Measurements from ENCODE around the gene ARRB2. TPM values are rescaled to one million over a fixed set of nuclear protein-coding genes. Genes with fewer than 3 reads are reported as not detected.

The ARRB2 gene
- total RNA-seq, 1 donor from 2014 or later = 28.0 TPM

DNA sequence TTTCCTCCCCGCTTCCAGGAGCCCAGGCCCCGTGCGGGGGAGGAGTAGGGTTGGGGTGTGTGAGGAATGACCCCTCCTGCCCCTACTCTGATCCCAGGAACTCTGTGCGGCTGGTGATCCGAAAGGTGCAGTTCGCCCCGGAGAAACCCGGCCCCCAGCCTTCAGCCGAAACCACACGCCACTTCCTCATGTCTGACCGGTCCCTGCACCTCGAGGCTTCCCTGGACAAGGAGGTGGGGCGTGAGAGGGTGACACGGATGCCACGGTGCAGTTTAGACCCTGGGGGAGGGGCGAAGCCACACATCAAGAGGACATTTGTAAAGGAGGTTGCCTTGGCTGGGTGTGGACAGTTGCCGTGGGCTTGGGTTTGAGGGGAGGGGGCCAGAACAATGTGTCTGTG is 7.4 kb downstream of the ARRB2 start:
- H3K27me3 ChIP-seq = no peaks in the 10 kb centered on the region
- no peak overlapping the region for H3K4me3 ChIP-seq
- intact Hi-C loops (cut with DNase I) = no loop called here
- no peak overlapping the region for H3K27ac ChIP-seq
- no peaks in the 10 kb centered on the region for H3K9me3 ChIP-seq
- no peaks in the 10 kb centered on the region for H3K4me1 ChIP-seq
- peaks cover 0 to 18% of the 10 kb centered on the region in 2 donors for H3K36me3 ChIP-seq
- DNase-seq (ENCODE audit: extremely low spot score in 2 of 2) = no peak
- TF ChIP-seq POLR2A (IDR thresholded peaks at IDR 0.05) (no peak), CTCF (IDR thresholded peaks at IDR 0.05) (no peak), POLR2AphosphoS5 (IDR thresholded peaks at IDR 0.05; ENCODE audit: insufficient read depth in 1 of 2, low read depth in 1 of 2) (no peak)

- peaks cover 0 to 18% of the 10 kb centered on the region in 2 donors for H3K36me3 ChIP-seq
- no peak for DNase-seq (ENCODE audit: extremely low spot score in 2 of 2)
- no peak overlapping the region for H3K27ac ChIP-seq
Observed at GRCh38 chr17:4718276-4718675, 7.8 kb downstream of the ARRB2 start.

GRCh38 chr17:4719146-4719545 is 8.7 kb downstream of the ARRB2 start:
- Histone ChIP-seq H3K9me3 (no peaks in the 10 kb centered on the region), H3K27me3 (no peaks in the 10 kb centered on the region), H3K36me3 (peaks cover 0 to 18% of the 10 kb centered on the region in 2 donors), H3K27ac (no peak overlapping the region), H3K4me1 (no peaks in the 10 kb centered on the region), H3K4me3 (no peak overlapping the region)
- intact Hi-C loops (cut with DNase I) = no loop called here
- DNase-seq (ENCODE audit: extremely low spot score in 2 of 2) = no peak
- TF ChIP-seq POLR2A (IDR thresholded peaks at IDR 0.05) (no peak), POLR2AphosphoS5 (IDR thresholded peaks at IDR 0.05; ENCODE audit: insufficient read depth in 1 of 2, low read depth in 1 of 2) (no peak), CTCF (IDR thresholded peaks at IDR 0.05) (no peak)

More at GRCh38 chr17:4718276-4718675, 7.8 kb downstream of the ARRB2 start:
- intact Hi-C loops (cut with DNase I) = no loop called here
- no peak for TF ChIP-seq CTCF (IDR thresholded peaks at IDR 0.05)
- no peak for TF ChIP-seq POLR2A (IDR thresholded peaks at IDR 0.05)
- no peak for TF ChIP-seq POLR2AphosphoS5 (IDR thresholded peaks at IDR 0.05; ENCODE audit: insufficient read depth in 1 of 2, low read depth in 1 of 2)
- H3K4me3 ChIP-seq = no peak overlapping the region
- no peaks in the 10 kb centered on the region for H3K4me1 ChIP-seq
- H3K27me3 ChIP-seq = no peaks in the 10 kb centered on the region
- H3K9me3 ChIP-seq = no peaks in the 10 kb centered on the region

GRCh38 chr17:4719684-4720221 is 9.3 kb downstream of the ARRB2 start:
- Histone ChIP-seq H3K4me3 (no peak overlapping the region), H3K27ac (no peak overlapping the region), H3K27me3 (no peaks in the 10 kb centered on the region), H3K4me1 (no peaks in the 10 kb centered on the region), H3K9me3 (no peaks in the 10 kb centered on the region), H3K36me3 (peaks cover 0 to 18% of the 10 kb centered on the region in 2 donors)
- no peak for TF ChIP-seq CTCF (IDR thresholded peaks at IDR 0.05)
- TF ChIP-seq POLR2A (IDR thresholded peaks at IDR 0.05) = no peak
- TF ChIP-seq POLR2AphosphoS5 (IDR thresholded peaks at IDR 0.05; ENCODE audit: insufficient read depth in 1 of 2, low read depth in 1 of 2) = no peak
- DNase-seq (ENCODE audit: extremely low spot score in 2 of 2) = no peak
- intact Hi-C loops (cut with DNase I) = no loop called here

DNA sequence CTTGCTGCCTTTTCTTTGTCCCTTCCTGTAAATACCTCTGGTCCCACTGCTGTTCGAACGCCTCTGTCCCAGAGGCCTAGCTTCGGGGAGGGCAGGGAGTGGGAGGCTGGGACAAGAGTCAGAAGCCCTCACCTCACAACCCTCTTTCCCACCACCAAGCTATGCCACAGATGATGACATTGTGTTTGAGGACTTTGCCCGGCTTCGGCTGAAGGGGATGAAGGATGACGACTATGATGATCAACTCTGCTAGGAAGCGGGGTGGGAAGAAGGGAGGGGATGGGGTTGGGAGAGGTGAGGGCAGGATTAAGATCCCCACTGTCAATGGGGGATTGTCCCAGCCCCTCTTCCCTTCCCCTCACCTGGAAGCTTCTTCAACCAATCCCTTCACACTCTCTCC is 10.4 kb downstream of the ARRB2 start:
- Histone ChIP-seq H3K4me3 (no peak overlapping the region), H3K36me3 (peaks cover 0 to 18% of the 10 kb centered on the region in 2 donors), H3K27ac (no peak overlapping the region), H3K27me3 (no peaks in the 10 kb centered on the region), H3K4me1 (no peaks in the 10 kb centered on the region), H3K9me3 (no peaks in the 10 kb centered on the region)
- TF ChIP-seq POLR2A (IDR thresholded peaks at IDR 0.05) (no peak), POLR2AphosphoS5 (IDR thresholded peaks at IDR 0.05; ENCODE audit: insufficient read depth in 1 of 2, low read depth in 1 of 2) (no peak), CTCF (IDR thresholded peaks at IDR 0.05) (no peak)
- no peak for DNase-seq (ENCODE audit: extremely low spot score in 2 of 2)
- intact Hi-C loops (cut with DNase I) = no loop called here

Measured in vagina (tissue), 2 donors.